ENCODE data around the gene CDYL2. TPM values are rescaled to one million over a fixed set of nuclear protein-coding genes. Genes with fewer than 3 reads are reported as not detected.

CDYL2 gene
- total RNA-seq, 4 donors from 2014 or later = 5.9 to 13.5 (median 9.2) TPM

- no peak for TF ChIP-seq CTCF (IDR thresholded peaks at IDR 0.05; ENCODE audit: low read depth)
Observed at GRCh38 chr16:80708823-80709222, 95.6 kb downstream of the CDYL2 start.

DNA sequence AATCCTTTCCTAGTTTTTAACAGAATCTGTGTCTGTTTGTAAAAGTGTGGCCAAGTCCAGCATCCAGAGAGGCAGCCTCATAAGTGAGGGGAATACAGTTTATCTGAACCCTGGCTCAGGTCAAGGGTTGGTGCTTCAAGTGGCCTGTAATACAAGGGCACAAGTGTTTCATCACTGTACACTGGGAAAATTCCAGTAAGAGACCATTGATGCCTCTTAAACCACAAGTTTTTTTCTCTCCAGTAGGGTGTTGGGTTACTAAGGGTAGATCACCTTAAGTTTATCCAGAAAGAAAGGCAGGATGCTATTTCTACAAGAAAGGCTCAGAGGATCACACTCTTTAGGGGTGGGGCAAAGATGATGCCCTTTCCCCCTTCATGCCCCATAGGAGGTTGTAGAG lies 96.7 kb downstream of the CDYL2 start:
- no peak for TF ChIP-seq CTCF (IDR thresholded peaks at IDR 0.05; ENCODE audit: low read depth)

DNA sequence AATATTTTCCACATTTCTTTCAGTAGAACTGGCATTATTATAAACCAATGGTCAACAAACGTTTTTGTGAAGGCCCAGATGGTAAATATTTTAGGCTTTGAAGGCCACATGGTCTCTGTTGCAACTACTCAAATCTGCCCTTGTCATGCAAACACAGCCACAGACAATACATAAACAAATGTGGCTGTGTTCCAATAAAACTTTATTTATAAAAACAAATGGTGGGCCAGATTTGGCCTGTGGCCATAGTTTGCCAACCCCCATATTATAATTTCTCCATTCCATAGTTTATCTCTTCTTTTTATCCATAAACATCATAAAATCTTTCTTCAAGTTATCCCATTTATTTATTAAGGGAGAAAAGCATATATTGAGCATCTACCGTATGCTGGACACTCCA lies 98.8 kb downstream of the CDYL2 start:
- TF ChIP-seq CTCF (IDR thresholded peaks at IDR 0.05; ENCODE audit: low read depth) = no peak

DNA sequence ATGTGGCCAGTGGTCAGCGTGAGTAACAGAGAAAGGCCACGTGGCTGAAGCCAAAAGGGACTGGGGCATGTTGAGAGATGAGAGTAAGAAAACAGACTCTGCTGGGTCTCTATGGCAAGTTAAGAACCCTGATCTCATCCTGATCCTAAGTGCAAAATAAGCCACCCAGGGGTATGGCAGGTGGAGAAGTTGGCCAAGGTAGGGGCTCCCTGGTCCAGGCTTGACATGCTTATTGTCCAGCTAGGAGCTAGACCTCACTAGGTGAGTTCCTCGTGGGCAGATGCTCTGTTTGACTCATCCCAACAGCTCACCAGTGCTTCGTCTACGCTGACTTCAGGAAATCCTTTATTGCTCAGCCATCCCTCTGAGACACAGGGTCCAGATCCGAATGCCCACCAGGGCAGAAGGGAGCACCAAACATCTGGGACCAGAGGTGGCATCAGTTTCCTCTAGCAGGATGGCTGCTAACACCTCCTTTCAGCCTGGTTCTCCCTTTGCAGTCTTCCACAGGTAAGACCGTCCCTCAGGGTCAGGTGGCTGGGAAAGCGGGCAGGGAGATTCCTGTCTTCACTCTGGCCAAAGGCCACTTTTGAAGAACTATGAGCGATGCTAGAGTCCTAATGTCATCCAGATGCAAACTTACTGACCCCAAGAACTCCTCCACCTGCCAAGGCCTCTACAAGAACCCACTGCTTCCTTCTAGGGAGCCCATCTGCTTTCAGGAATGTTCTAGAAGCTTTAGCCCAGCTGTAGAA lies 99.5 kb downstream of the CDYL2 start:
- no peak for TF ChIP-seq CTCF (IDR thresholded peaks at IDR 0.05; ENCODE audit: low read depth)

GRCh38 chr16:80703131-80704071 lies 101.0 kb downstream of the CDYL2 start:
- no peak for TF ChIP-seq CTCF (IDR thresholded peaks at IDR 0.05; ENCODE audit: low read depth)

DNA sequence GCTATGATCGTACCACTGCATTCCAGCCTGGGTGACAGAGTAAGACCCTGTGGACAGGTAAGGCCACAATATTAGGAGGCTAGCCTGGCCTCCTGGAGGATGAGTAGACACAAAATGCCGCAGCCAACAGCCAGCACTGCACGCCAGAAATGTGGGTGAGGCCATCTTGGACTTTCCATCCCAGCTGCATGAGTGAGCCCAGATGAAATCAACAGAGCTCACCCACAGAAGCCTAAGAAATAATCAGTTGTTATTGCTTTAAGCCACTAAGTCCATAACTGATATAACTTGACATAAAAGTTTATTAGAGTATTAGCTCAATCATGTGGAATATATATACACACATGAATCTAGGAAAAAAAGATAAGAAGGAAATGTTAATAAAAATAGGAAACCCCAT lies 101.7 kb downstream of the CDYL2 start:
- TF ChIP-seq CTCF (IDR thresholded peaks at IDR 0.05; ENCODE audit: low read depth) = no peak

DNA sequence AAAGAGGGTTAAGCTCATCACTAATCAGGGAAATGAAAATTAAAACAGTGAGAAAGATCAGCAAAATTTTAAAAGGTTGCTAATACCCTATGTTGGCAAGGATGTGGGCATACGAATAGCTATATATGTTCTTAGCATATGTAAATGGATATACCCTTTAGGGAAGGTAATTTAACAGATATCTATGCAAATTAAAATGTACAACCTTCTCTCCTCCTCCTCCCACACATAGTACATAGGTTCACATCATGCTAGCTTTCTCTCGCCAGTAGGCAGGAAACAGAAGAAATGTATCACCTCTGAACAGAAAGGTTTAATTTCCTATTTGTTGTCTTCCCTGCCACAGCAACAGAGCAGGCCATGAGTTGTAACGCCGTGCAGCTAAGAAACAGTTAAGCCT lies 103.8 kb downstream of the CDYL2 start:
- no peak for TF ChIP-seq CTCF (IDR thresholded peaks at IDR 0.05; ENCODE audit: low read depth)
